Measurements from ENCODE around the gene TMEM59. TPM values are rescaled to one million over a fixed set of nuclear protein-coding genes. Genes with fewer than 3 reads are reported as not detected.
A peak's percentile ranks its signal among the peaks of the same experiment; 100 is the strongest.
"Not testable (repeated sequence)": the region's sequence is repeated elsewhere in the genome, so short reads cannot be mapped to it uniquely, and the experiment has no call there.

The TMEM59 gene
- total RNA-seq, 4 donors from 2014 or later: 166 to 356 (median 232) TPM

DNA sequence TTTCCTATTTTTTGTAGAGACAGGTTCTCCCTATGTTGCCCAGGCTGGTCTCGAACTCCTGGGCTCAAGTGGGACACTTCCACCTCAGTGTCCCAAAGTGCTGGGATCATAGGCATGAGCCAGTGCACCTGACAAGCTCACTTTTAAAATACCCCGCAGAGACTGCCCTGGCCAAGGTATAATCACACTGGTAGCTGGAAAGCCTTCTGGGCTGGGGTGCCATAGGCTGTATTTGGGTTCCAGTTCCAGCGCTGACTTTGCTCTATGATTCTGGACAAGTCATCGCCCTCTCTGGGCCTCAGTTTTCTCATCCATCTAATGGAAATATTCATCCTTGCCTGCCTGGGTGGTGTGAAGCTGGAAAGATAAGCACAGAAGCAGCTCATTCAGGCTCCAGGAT is 45.4 kb downstream of the TMEM59 start:
- no peaks in the 10 kb centered on the region for H3K9me3 ChIP-seq
- H3K27ac ChIP-seq: no peak overlapping the region
- intact Hi-C loops (cut with DNase I): no loop called here
- no peaks in the 10 kb centered on the region for H3K4me1 ChIP-seq
- no peak overlapping the region for H3K4me3 ChIP-seq
- no peak for DNase-seq
- TF ChIP-seq POLR2A (IDR thresholded peaks at IDR 0.05): no peak
- TF ChIP-seq, protein P1, sequence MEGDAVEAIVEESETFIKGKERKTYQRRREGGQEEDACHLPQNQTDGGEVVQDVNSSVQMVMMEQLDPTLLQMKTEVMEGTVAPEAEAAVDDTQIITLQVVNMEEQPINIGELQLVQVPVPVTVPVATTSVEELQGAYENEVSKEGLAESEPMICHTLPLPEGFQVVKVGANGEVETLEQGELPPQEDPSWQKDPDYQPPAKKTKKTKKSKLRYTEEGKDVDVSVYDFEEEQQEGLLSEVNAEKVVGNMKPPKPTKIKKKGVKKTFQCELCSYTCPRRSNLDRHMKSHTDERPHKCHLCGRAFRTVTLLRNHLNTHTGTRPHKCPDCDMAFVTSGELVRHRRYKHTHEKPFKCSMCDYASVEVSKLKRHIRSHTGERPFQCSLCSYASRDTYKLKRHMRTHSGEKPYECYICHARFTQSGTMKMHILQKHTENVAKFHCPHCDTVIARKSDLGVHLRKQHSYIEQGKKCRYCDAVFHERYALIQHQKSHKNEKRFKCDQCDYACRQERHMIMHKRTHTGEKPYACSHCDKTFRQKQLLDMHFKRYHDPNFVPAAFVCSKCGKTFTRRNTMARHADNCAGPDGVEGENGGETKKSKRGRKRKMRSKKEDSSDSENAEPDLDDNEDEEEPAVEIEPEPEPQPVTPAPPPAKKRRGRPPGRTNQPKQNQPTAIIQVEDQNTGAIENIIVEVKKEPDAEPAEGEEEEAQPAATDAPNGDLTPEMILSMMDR (IDR thresholded peaks at IDR 0.05): no peak
- H3K27me3 ChIP-seq: peaks cover 0 to 32% (median 0%) of the 10 kb centered on the region in 4 donors
- H3K36me3 ChIP-seq: no peaks in the 10 kb centered on the region
- WGBS, 2 donors: 79 to 89% methylated on average over 2 to 3 of the region's 4 CpGs

DNA sequence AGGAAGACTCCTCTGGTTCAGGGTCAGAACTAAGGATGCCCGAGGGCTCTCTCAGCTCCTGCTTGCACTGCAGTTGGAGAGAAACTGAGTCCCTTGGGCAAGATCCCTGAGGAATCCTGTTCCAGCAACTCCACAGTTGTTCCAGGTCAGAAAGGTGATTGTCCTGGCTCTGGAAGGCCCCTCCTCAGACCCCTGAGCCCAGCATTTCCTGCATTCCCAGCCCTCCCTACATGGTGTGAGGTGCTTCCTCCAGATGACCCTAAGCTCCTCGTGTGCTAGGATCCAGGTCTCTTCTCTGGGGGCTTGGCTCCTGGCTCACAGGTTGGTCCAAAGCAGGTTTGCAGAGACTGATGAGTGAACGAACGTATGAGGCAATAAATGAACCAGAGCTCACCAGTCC is 46.5 kb downstream of the TMEM59 start:
- H3K36me3 ChIP-seq: no peaks in the 10 kb centered on the region
- DNase-seq: no peak
- H3K9me3 ChIP-seq: no peaks in the 10 kb centered on the region
- no peak overlapping the region for H3K4me3 ChIP-seq
- TF ChIP-seq, protein P1 (IDR thresholded peaks at IDR 0.05): no peak
- no peak for TF ChIP-seq POLR2A (IDR thresholded peaks at IDR 0.05)
- H3K27me3 ChIP-seq: peaks cover 0 to 26% (median 0%) of the 10 kb centered on the region in 4 donors
- WGBS, 2 donors: 64 to 77% methylated on average over 3 to 4 of the region's 4 CpGs
- no peak overlapping the region for H3K27ac ChIP-seq
- H3K4me1 ChIP-seq: peaks cover 0 to 11% (median 0%) of the 10 kb centered on the region in 3 donors
- intact Hi-C loops (cut with DNase I): no loop called here

DNA sequence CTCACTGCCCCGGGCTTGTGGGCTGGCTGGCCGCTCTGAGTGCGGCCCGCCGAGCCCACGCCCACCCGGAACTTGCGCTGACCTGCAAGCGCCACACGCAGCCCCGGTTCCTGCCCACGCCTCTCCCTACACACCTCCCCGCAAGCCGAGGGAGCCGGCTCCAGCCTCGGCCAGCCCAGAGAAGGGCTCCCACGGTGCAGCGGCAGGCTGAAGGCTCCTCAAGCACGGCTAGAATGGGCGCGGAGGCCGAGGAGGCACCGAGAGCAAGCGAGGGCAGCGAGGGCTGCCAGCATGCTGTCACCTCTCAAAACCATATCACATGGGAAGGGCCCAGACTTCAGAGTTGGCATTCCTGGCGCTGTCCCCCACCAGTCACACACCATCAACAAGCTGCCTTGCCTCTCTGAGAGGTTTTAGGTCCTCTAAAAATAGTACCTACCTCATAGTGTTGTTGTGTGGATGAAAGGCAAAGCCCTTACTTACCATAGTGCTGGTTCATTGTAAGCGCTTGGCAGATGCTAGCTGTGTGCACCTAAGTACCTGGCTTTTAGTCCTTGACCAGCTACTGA is 48.4 kb downstream of the TMEM59 start:
- Histone ChIP-seq H3K36me3 (no peaks in the 10 kb centered on the region), H3K4me1 (peaks cover 0 to 14% (median 0%) of the 10 kb centered on the region in 3 donors), H3K27ac (no peak overlapping the region), H3K4me3 (no peak overlapping the region), H3K27me3 (peaks cover 0 to 21% (median 0%) of the 10 kb centered on the region in 4 donors), H3K9me3 (no peaks in the 10 kb centered on the region)
- no peak for TF ChIP-seq POLR2A (IDR thresholded peaks at IDR 0.05)
- TF ChIP-seq, protein P1 (IDR thresholded peaks at IDR 0.05): no peak
- no CpG with 5 or more reads among the region's 27 CpGs for WGBS, 2 donors
- intact Hi-C loops (cut with DNase I): no loop called here
- no peak for DNase-seq

DNA sequence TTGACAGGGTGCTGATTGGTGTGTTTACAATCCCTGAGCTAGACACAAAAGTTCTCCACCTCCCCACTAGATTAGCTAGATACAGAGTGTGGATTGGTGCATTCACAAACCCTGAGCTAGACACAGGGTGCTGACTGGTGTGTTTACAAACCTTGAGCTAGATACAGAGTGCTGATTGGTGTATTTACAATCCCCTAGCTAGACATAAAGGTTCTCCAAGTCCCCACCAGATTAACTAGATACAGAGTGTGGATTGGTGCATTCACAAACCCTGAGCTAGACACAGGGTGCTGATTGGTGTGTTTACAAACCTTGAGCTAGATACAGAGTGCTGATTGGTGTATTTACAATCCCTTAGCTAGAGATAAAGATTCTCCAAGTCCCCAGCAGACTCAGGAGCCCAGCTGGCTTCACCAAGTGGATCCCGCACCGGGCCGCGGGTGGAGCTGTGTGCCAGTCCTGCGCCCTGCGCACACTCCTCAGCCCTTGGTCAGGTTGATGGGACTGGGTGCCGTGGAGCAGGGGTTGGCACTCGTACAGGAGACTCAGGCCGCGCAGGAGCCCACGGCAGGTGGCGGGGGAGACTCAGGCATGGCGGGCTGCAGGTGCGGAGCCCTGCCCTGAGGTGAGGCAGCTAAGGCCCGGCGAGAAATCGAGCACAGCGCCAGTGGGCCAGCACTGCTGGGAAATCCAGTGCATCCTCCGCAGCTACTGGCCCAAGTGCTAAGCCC is 49.1 kb downstream of the TMEM59 start:
- H3K27ac ChIP-seq; H3K4me3 ChIP-seq; DNase-seq; intact Hi-C loops (cut with DNase I); H3K36me3 ChIP-seq; H3K9me3 ChIP-seq: not testable (repeated sequence)
- whole genome bisulfite sequencing, 2 donors: 98% methylated on average over 7 of the region's 19 CpGs; no CpG with 5 or more reads in 1 of the 2 donors
- Histone ChIP-seq H3K27me3 (peaks cover 0 to 16% (median 0%) of the 10 kb centered on the region in 4 donors), H3K4me1 (peaks cover 0 to 14% (median 0%) of the 10 kb centered on the region in 3 donors)

DNA sequence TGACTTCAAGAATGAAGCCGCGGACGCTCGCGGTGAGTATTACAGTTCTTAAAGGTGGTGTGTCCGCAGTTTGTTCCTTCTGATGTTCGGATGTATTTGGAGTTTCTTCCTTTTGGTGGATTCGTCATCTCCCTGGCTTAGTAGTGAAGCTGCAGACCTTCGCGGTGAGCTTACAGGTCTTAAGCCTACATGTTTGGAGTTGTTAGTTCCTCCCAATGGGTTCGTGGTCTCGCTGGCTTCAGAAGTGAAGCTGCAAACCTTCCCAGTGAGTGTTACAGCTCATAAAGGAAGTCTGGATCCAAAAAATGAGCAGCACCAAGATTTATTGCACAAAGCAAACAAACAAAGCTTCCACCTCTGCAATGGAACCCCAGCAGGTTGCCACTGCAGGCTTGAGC is 49.8 kb downstream of the TMEM59 start:
- no peaks in the 10 kb centered on the region for H3K9me3 ChIP-seq
- peaks cover 0 to 9% (median 0%) of the 10 kb centered on the region in 4 donors for H3K27me3 ChIP-seq
- H3K27ac ChIP-seq: no peak overlapping the region
- no peak overlapping the region for H3K4me3 ChIP-seq
- no peak for DNase-seq
- no peaks in the 10 kb centered on the region for H3K36me3 ChIP-seq
- WGBS, 2 donors: 57 to 88% methylated on average over 11 of the region's 12 CpGs
- intact Hi-C loops (cut with DNase I): no loop called here
- TF ChIP-seq, protein P1 (IDR thresholded peaks at IDR 0.05): no peak
- TF ChIP-seq POLR2A (IDR thresholded peaks at IDR 0.05): peak in 1 of 4 donors; percentile 14
- peaks cover 0 to 14% (median 0%) of the 10 kb centered on the region in 3 donors for H3K4me1 ChIP-seq

Data from esophagus squamous epithelium (tissue), 5 donors.